Upper lobe of left lung (tissue), 6 donors: ENCODE results near the gene ANXA9. TPM values are rescaled to one million over a fixed set of nuclear protein-coding genes. Genes with fewer than 3 reads are reported as not detected.

Source experiments
- ATAC-seq, 2 donors: fragments of 200-7000 bp; cut with Tn5 transposase; one replicate each; pipeline ENCODE4 v1.9.1; 2022; ENCODE audit warnings: mild to moderate bottlenecking in 2 of 2, moderate library complexity in 2 of 2; ENCODE audit not compliant: low FRiP score in 2 of 2
- DNase-seq, 2 donors: peaks; one replicate each; pipeline ENCODE4 v3.0.0-alpha.2; 2019 to 2020
- H3K27ac ChIP-seq, 4 donors: fragments of 200-600 bp; sonication (generic); one replicate each; pipeline ENCODE4 v1.5.1; 2016 to 2019
- H3K27me3 ChIP-seq, 4 donors: fragments of 200-600 bp; sonication (generic); one replicate each; pipeline ENCODE4 v1.5.1; 2017 to 2019
- H3K36me3 ChIP-seq, 4 donors: fragments of 200-600 bp; sonication (generic); one replicate each; pipeline ENCODE4 v1.5.1; 2016 to 2019
- H3K4me1 ChIP-seq, 4 donors: fragments of 200-600 bp; sonication (generic); one replicate each; pipeline ENCODE4 v1.5.1; 2018 to 2019
- H3K4me3 ChIP-seq, 4 donors: fragments of 200-600 bp; sonication (generic); one replicate each; pipeline ENCODE4 v1.5.1; 2017 to 2019; ENCODE audit warnings: mild to moderate bottlenecking in 2 of 4, moderate library complexity in 1 of 4
- H3K9me3 ChIP-seq, 4 donors: fragments of 200-600 bp; sonication (generic); one replicate each; pipeline ENCODE4 v1.5.1; 2018 to 2019
- EP300 ChIP-seq, 4 donors: sonication (generic); formaldehyde crosslinking; IDR thresholded peaks; one replicate each; pipeline ENCODE4 v1.5.1; 2017; ENCODE audit warnings: antibody characterized with exemption in 4 of 4, control low read depth in 2 of 4
- POLR2A ChIP-seq, 4 donors: fragments of 450-650 bp; IDR thresholded peaks; one replicate each; pipeline ENCODE4 v1.5.1; 2016 to 2017; ENCODE audit warnings: antibody characterized with exemption in 4 of 4, mild to moderate bottlenecking in 2 of 4
- POLR2AphosphoS5 ChIP-seq, 2 donors: sonication (generic); formaldehyde crosslinking; IDR thresholded peaks; one replicate each; pipeline ENCODE4 v1.5.1; 2017; ENCODE audit warnings: antibody characterized with exemption in 2 of 2
- WGBS, 2 donors: methylation state at CpG; one replicate each; pipeline ENCODE4 v1.1.5; 2017 to 2018; 5-methylcytosine and 5-hydroxymethylcytosine counted together
- total RNA-seq, 6 donors: library from RNA; depleted of rRNA in 4 of 6; stranded (reverse); fragments of >200 nt in 4 of 6; gene quantifications; one replicate each; pipeline versions ENCODE4 v1.1.0 to v1.2.1, GENCODE V29; 2016 to 2021
- TF ChIP-seq, protein P1 (sequence below), 6 experiments: fragments of 450-650 bp in 4 of 6; fragments of 200-600 bp in 2 of 6; sonication (generic) in 2 of 6; IDR thresholded peaks; one replicate each; pipeline ENCODE4 v1.5.1; 2016 to 2019; ENCODE audit warnings: antibody characterized with exemption in 6 of 6
- donor health status: DM: no; HTN: no; CAD: no; lungs with moderate emphysema.
- donor health status: DM: no; HTN: yes; CAD: no; lungs with severe emphysema.

ANXA9 gene
- total RNA-seq, 6 donors from 2014 or later: 0.67 to 5.2 (median 1.2) TPM; not detected in 1

DNA sequence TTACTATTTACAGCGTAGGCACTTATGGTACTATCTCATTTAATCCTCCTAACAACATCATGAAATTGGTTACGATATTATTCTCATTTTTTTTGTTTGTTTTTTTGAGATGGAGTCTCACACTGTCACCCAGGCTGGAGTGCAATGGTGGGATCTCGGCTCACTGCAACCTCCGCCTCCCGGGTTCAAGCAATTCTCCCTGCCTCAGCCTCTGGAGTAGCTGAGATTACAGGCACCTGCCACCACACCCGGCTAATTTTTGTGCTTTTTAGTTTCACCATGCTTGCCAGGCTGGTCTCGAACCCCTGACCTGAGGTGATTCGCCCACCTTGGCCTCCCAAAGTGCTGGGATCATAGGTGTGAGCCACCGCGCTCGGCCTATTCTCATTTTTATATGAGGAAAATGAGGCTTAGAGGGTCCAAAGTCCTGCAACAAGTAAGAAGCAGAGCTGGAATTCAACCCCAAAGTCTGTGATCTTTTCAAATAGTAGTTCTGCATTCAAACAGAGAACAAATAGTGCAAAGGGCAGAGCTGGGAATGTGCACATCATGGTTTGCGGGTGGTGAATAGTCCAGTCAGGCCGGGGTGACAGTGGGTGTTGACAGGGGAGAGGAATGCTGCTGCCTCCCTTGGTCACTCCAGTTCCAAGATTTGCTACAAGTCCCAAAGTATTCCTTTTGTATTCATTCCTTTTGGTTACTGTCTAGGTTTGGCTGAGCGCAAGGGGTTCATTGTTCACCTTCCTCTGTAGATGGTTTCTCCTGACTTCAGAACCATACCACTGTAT lies 30.8 kb downstream of the ANXA9 start:
- DNase-seq: no peak
- peak overlapping the region; percentile 57 to 65 (median 60) for H3K27ac ChIP-seq

DNA sequence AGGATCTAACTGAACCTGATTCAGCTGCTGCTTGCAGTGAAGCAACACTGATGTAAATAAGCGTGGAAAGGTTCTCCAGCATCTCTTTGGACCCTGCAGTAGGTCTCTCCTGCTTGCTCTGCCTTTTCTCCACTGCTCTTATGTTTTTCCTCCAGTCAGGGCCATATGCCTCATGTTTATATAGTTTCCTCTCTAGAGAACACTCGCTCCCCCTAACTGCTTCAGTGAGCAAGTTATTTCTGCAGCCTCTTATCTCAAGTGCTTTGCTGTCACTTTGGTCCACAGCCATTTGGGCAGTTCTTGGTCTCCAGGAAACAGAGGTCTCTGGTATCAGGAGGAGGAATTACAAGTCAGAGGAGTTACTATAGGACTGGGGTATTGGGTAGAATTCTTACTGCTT lies 31.4 kb downstream of the ANXA9 start:
- peak overlapping the region; percentile 52 to 65 (median 60) for H3K27ac ChIP-seq
- H3K4me1 ChIP-seq: peaks cover 31 to 56% (median 42%) of the 10 kb centered on the region in 4 donors

More for the DNA sequence above, 30.8 kb downstream of the ANXA9 start:
- no peak for ATAC-seq
- Histone ChIP-seq H3K27me3 (no peaks in the 10 kb centered on the region), H3K4me3 (no peak overlapping the region), H3K4me1 (peaks cover 33 to 59% (median 43%) of the 10 kb centered on the region in 4 donors), H3K9me3 (no peaks in the 10 kb centered on the region), H3K36me3 (peaks cover 0 to 4% (median 1%) of the 10 kb centered on the region in 4 donors)
- TF ChIP-seq, protein P1, sequence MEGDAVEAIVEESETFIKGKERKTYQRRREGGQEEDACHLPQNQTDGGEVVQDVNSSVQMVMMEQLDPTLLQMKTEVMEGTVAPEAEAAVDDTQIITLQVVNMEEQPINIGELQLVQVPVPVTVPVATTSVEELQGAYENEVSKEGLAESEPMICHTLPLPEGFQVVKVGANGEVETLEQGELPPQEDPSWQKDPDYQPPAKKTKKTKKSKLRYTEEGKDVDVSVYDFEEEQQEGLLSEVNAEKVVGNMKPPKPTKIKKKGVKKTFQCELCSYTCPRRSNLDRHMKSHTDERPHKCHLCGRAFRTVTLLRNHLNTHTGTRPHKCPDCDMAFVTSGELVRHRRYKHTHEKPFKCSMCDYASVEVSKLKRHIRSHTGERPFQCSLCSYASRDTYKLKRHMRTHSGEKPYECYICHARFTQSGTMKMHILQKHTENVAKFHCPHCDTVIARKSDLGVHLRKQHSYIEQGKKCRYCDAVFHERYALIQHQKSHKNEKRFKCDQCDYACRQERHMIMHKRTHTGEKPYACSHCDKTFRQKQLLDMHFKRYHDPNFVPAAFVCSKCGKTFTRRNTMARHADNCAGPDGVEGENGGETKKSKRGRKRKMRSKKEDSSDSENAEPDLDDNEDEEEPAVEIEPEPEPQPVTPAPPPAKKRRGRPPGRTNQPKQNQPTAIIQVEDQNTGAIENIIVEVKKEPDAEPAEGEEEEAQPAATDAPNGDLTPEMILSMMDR (IDR thresholded peaks at IDR 0.05): no peak
- no peak for TF ChIP-seq EP300 (IDR thresholded peaks at IDR 0.05)
- no peak for TF ChIP-seq POLR2A (IDR thresholded peaks at IDR 0.05)
- no peak for TF ChIP-seq POLR2AphosphoS5 (IDR thresholded peaks at IDR 0.05)
- WGBS, 2 donors: 86 to 90% methylated on average over 14 of the region's 14 CpGs

DNA sequence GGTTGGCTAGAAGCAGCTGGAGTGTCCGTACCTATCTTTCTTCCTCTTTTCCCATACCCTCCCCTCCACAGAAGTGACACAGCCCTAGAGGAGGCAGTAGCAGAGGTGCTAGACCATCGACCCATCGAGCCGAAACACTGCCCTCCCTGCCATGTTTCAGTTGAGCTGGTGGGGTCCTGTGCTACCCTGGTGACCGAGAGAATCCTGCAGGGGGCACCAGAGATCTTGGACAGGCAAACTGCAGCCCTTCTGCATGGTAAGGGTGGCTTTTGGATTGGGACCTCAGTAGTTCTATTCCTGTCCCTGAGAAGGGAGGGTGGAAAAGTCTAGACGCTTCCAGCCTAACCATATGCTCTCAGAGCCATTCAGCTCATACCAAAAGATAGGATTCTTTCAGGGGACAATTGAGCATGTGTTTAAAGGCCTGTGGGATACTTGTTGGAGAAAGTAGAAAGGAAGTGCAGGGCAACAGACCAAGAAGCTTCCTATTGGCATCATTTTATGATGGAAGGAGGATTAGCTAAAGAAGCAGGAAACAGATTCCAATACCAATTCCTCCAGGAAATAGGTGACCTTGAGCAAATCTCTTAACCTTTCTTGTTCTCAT lies 42.6 kb downstream of the ANXA9 start:
- no peaks in the 10 kb centered on the region for H3K27me3 ChIP-seq
- peaks cover 0 to 3% (median 0%) of the 10 kb centered on the region in 4 donors for H3K4me1 ChIP-seq
- TF ChIP-seq, protein P1 (IDR thresholded peaks at IDR 0.05): peak; percentile 63 to 80 (median 72)
- no peak for TF ChIP-seq EP300 (IDR thresholded peaks at IDR 0.05)
- DNase-seq (peak in 1 of 2 donors; percentile 87), ATAC-seq (peak; percentile 90 to 93)
- H3K27ac ChIP-seq: peak overlapping the region in 1 of 4 donors; percentile 14
- H3K9me3 ChIP-seq: no peaks in the 10 kb centered on the region
- H3K4me3 ChIP-seq: no peak overlapping the region
- peaks cover 11 to 42% (median 24%) of the 10 kb centered on the region in 4 donors for H3K36me3 ChIP-seq
- WGBS, 2 donors: 22% methylated on average over 5 to 6 of the region's 6 CpGs

More for the DNA sequence above, 31.4 kb downstream of the ANXA9 start:
- H3K36me3 ChIP-seq: peaks cover 2 to 10% (median 7%) of the 10 kb centered on the region in 4 donors
- ATAC-seq: peak; percentile 37 to 71
- TF ChIP-seq EP300 (IDR thresholded peaks at IDR 0.05): no peak
- TF ChIP-seq POLR2AphosphoS5 (IDR thresholded peaks at IDR 0.05): peak in 1 of 2 donors; percentile 11
- TF ChIP-seq, protein P1 (IDR thresholded peaks at IDR 0.05): no peak
- TF ChIP-seq POLR2A (IDR thresholded peaks at IDR 0.05): no peak
- peak in 1 of 2 donors; percentile 68 for DNase-seq
- no peaks in the 10 kb centered on the region for H3K9me3 ChIP-seq
- WGBS, 2 donors: 48 to 63% methylated on average over 2 of the region's 2 CpGs
- no peak overlapping the region for H3K4me3 ChIP-seq
- no peaks in the 10 kb centered on the region for H3K27me3 ChIP-seq

DNA sequence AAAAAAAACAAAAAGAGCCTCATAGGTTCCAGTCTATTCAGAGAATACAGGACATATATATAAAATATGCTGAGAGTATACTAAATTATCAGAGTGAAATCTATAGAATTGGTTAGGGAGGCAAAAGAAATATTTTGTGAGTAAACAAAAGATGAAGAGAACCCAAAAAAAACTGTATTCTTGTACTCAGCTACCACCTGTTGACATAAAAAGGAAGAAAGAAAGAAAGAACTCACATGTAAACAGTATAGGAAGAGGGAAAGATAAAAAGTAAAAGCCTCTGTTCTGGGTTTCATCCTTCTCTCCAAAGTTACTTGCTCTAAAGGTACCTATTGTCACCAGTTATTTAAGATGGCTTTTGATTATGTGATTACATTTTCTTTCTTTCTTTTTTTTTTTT lies 44.4 kb downstream of the ANXA9 start:
- peaks cover 11 to 60% (median 32%) of the 10 kb centered on the region in 4 donors for H3K36me3 ChIP-seq
- no peak for ATAC-seq
- TF ChIP-seq POLR2AphosphoS5 (IDR thresholded peaks at IDR 0.05): no peak
- TF ChIP-seq EP300 (IDR thresholded peaks at IDR 0.05): no peak
- TF ChIP-seq, protein P1 (IDR thresholded peaks at IDR 0.05): no peak
- no peak for TF ChIP-seq POLR2A (IDR thresholded peaks at IDR 0.05)

More for the DNA sequence above, 44.4 kb downstream of the ANXA9 start:
- H3K27me3 ChIP-seq: no peaks in the 10 kb centered on the region
- H3K4me3 ChIP-seq: no peak overlapping the region
- H3K27ac ChIP-seq: no peak overlapping the region
- DNase-seq: no peak
- H3K9me3 ChIP-seq: no peaks in the 10 kb centered on the region
- H3K4me1 ChIP-seq: peaks cover 0 to 3% (median 0%) of the 10 kb centered on the region in 4 donors
